Smooth muscle cell of the umbilical artery (primary cell): ENCODE results near the gene SPANXA1. TPM values are rescaled to one million over a fixed set of nuclear protein-coding genes. Genes with fewer than 3 reads are reported as not detected.

ENCODE experiments used
- total RNA-seq: library from RNA; depleted of rRNA; stranded (reverse); fragments of >200 nt; gene quantifications from 2 replicates; pipeline ENCODE4 v1.2.3, GENCODE V29; 2014

Gene SPANXA1, protein sequence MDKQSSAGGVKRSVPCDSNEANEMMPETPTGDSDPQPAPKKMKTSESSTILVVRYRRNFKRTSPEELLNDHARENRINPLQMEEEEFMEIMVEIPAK
- total RNA-seq: not detected in 2 replicates

DNA sequence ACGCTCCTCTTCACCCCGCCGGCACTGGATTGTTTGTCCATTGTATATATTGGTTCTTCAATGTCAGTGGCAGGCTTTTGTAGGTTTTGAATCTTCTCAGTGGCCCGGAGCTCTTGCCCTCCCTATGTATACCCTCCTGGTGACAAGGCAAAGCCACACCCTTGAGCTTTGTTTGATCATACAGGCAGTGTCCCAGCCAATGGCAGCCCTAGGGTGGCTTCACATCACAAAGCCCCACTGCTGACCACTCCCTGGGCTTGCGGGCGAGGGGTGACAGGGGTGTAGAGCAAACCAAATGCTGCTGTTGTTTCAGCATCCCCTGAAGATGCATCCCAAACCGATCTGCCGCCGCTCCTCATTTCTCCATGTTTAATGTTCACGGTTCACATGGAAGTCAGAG, at the start of gene SPANXA1:
SPANXA1 (minus strand) TSS at position 101 of the 400 bp plus-strand sequence; CDS start at position 41, 60 bp downstream.

DNA sequence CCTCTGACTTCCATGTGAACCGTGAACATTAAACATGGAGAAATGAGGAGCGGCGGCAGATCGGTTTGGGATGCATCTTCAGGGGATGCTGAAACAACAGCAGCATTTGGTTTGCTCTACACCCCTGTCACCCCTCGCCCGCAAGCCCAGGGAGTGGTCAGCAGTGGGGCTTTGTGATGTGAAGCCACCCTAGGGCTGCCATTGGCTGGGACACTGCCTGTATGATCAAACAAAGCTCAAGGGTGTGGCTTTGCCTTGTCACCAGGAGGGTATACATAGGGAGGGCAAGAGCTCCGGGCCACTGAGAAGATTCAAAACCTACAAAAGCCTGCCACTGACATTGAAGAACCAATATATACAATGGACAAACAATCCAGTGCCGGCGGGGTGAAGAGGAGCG, 4.9 kb upstream of the SPANXA1 start, which contains the start of gene SPANXA2:
SPANXA2 (plus strand) TSS at position 301 of the 400 bp plus-strand sequence; CDS start at position 361, 60 bp downstream.

Other genes starting within 250 kb of the SPANXA1 start
- gene SPANXA2, start 5.0 kb upstream of the SPANXA1 start, total RNA-seq: not detected in 2 replicates
- gene SPANXD, start 114.0 kb upstream of the SPANXA1 start, total RNA-seq: not detected in 2 replicates